NCI-H128 (cell line): ENCODE data around the gene FGFBP3.

Experiments used
- DNase-seq: peaks from one replicate; lab custom pipeline; 2025; ENCODE audit not compliant: unreplicated experiment; lab: John Stamatoyannopoulos, UW

Gene FGFBP3

GRCh38 chr10:91856637-91857036 is 52.6 kb downstream of the FGFBP3 start:
- DNase-seq, result no peak
